ENCODE results near the gene MYO5B.

- TF ChIP-seq CTCF (IDR thresholded peaks at IDR 0.05; ENCODE audit: poor library complexity): no peak
- no peak for TF ChIP-seq EZH2 (IDR thresholded peaks at IDR 0.05; ENCODE audit: borderline replicate concordance)
Observed at GRCh38 chr18:50080316-50080715, 114.6 kb downstream of the MYO5B start.

Measured in hepatocyte (in vitro differentiated cells).